Measurements from ENCODE around the gene NEURL4.

NEURL4 gene

DNA sequence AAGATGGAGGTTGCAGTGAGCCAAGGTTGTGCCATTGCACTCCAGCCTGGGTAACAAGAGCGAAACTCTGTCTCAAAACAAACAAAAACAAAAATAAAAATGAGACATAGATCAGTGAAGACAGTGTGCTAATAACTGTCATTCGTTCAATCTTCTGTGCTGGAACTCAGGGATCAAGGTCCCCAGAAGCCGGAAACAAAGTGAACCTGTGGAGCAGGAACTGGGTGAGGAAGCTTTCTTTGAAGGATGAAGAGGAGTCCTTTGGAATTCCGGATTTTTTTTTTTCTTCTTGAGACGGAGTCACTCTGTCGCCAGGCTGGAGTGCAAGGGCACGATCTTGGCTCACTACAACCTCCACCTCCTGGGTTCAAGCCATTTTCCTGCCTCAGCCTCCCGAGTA is 49.7 kb downstream of the NEURL4 start:
- no peak for DNase-seq (ENCODE audit: low spot score)

DNA sequence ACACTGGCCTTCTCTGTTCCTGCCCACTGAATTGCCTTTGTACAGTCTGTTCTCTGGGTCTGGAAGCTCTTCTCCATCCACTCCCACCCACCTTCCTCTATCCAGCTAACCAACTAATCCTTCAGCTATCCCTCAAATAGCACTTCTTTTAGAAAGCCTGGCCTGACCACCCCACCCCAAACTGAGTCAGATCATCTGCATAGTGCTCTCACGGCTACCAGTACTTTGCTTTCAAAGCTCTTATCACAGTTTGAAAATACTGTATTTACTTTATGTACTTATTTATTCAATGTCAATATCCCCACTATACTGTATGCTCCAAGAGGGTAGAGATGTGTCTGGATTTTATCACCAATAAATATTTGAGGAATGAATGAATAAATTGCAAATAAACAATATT is 62.4 kb downstream of the NEURL4 start:
- DNase-seq (ENCODE audit: low spot score), result no peak
